DOHH2 (cell line): Measurements from ENCODE around the gene DYNC1LI1.

Experiments used
- H3F3A ChIP-seq: fragments of 200-600 bp; sonication (generic), shearing (Covaris generic); 2 replicates; pipeline ENCODE4 v1.6.0; 2016; ENCODE audit warnings: antibody characterized with exemption, mild to moderate bottlenecking; ENCODE audit not compliant: control insufficient read depth, insufficient read depth
- H3K27ac ChIP-seq: fragments of 200-600 bp; sonication (generic); 2 replicates; pipeline ENCODE4 v1.5.1; 2014; ENCODE audit warnings: low read depth, mild to moderate bottlenecking, low read length, moderate library complexity
- H3K27me3 ChIP-seq: fragments of 200-600 bp; sonication (generic); 2 replicates; pipeline ENCODE4 v1.6.1; 2014; ENCODE audit warnings: mild to moderate bottlenecking, low read length, mixed read lengths; ENCODE audit not compliant: control insufficient read depth
- H3K36me3 ChIP-seq: fragments of 200-600 bp; sonication (generic); 2 replicates; pipeline ENCODE4 v1.6.1; 2014; ENCODE audit warnings: mild to moderate bottlenecking, low read length, moderate library complexity, mixed read lengths; ENCODE audit not compliant: control insufficient read depth
- H3K4me1 ChIP-seq: fragments of 200-600 bp; sonication (generic); 2 replicates; pipeline ENCODE4 v1.6.1; 2014; ENCODE audit warnings: mild to moderate bottlenecking, low read length, mixed read lengths; ENCODE audit not compliant: control insufficient read depth
- H3K4me2 ChIP-seq: fragments of 200-600 bp; sonication (generic); 2 replicates; pipeline ENCODE4 v1.6.0; 2014; ENCODE audit warnings: mild to moderate bottlenecking, low read length, moderate library complexity
- H3K4me3 ChIP-seq: fragments of 200-600 bp; sonication (generic); 2 replicates; pipeline ENCODE4 v1.5.1; 2014; ENCODE audit warnings: mild to moderate bottlenecking, low read length, mixed read lengths
- H3K79me2 ChIP-seq: fragments of 200-600 bp; sonication (generic); 2 replicates; pipeline ENCODE4 v1.6.1; 2014; ENCODE audit warnings: mild to moderate bottlenecking, low read length, mixed read lengths; ENCODE audit not compliant: control insufficient read depth
- H3K9me2 ChIP-seq: fragments of 200-600 bp; sonication (generic); replicated peaks from 2 replicates; pipeline ENCODE4 v1.6.1; 2014; ENCODE audit warnings: mild to moderate bottlenecking, low read length, mixed read lengths; ENCODE audit not compliant: control insufficient read depth
- H3K9me3 ChIP-seq: fragments of 200-600 bp; sonication (generic); 2 replicates; pipeline ENCODE4 v1.6.1; 2014; ENCODE audit warnings: antibody characterized with exemption, low read length, mixed read lengths; ENCODE audit not compliant: control insufficient read depth, insufficient read depth
- H4K20me1 ChIP-seq: fragments of 200-600 bp; sonication (generic); 2 replicates; pipeline ENCODE4 v1.6.0; 2014; ENCODE audit warnings: low read depth, mild to moderate bottlenecking, antibody characterized with exemption, low read length, moderate library complexity; ENCODE audit not compliant: control insufficient read depth, insufficient read depth
- CTCF ChIP-seq: fragments of 200-600 bp; sonication (generic); IDR thresholded peaks from one replicate; pipeline ENCODE4 v1.5.1; 2014; ENCODE audit warnings: antibody characterized with exemption, mild to moderate bottlenecking, low read depth, low read length; ENCODE audit not compliant: poor library complexity, severe bottlenecking
- EZH2phosphoT487 ChIP-seq: fragments of 200-600 bp; sonication (generic); IDR thresholded peaks from 2 replicates; pipeline ENCODE4 v1.6.1; 2017; ENCODE audit warnings: borderline replicate concordance, mild to moderate bottlenecking, antibody characterized with exemption, low read length, moderate library complexity, mixed read lengths

The DYNC1LI1 gene

GRCh38 chr3:32492684-32493436, 77.8 kb downstream of the DYNC1LI1 start:
- TF ChIP-seq EZH2phosphoT487: no peak
- H3K79me2 ChIP-seq: peaks cover 46% of the 10 kb centered on the region
- no peaks in the 10 kb centered on the region for H3K9me2 ChIP-seq
- H3K36me3 ChIP-seq: peaks cover 22% of the 10 kb centered on the region
- no peak overlapping the region for H3K4me2 ChIP-seq
- H3K27me3 ChIP-seq: no peaks in the 10 kb centered on the region
- no peak overlapping the region for H3K27ac ChIP-seq
- peaks cover 16% of the 10 kb centered on the region for H3K4me1 ChIP-seq
- H3K9me3 ChIP-seq: no peaks in the 10 kb centered on the region
- no peak overlapping the region for H3K4me3 ChIP-seq
- no peaks in the 10 kb centered on the region for H3F3A ChIP-seq
- H4K20me1 ChIP-seq: peaks cover 4% of the 10 kb centered on the region; the same call in 1 of the 2 replicates

GRCh38 chr3:32488474-32489008, 82.1 kb downstream of the DYNC1LI1 start:
- TF ChIP-seq CTCF (no peak), EZH2phosphoT487 (no peak)
- H3K27me3 ChIP-seq: no peaks in the 10 kb centered on the region

GRCh38 chr3:32487781-32488473, 82.7 kb downstream of the DYNC1LI1 start:
- no peaks in the 10 kb centered on the region for H3K27me3 ChIP-seq
- peaks cover 1% of the 10 kb centered on the region; the same call in 1 of the 2 replicates for H4K20me1 ChIP-seq
- no peaks in the 10 kb centered on the region for H3K9me2 ChIP-seq
- H3K4me2 ChIP-seq: no peak overlapping the region
- peaks cover 18% of the 10 kb centered on the region; the same call in 1 of the 2 replicates for H3F3A ChIP-seq
- no peak overlapping the region for H3K4me3 ChIP-seq
- H3K4me1 ChIP-seq: peaks cover 20% of the 10 kb centered on the region
- H3K79me2 ChIP-seq: peaks cover 9% of the 10 kb centered on the region
- H3K36me3 ChIP-seq: peaks cover 51% of the 10 kb centered on the region
- no peak overlapping the region for H3K27ac ChIP-seq
- no peaks in the 10 kb centered on the region for H3K9me3 ChIP-seq
- TF ChIP-seq EZH2phosphoT487 (no peak), CTCF (no peak)

More at GRCh38 chr3:32488474-32489008, 82.1 kb downstream of the DYNC1LI1 start:
- H3F3A ChIP-seq: peaks cover 13% of the 10 kb centered on the region; the same call in 1 of the 2 replicates
- peaks cover 4% of the 10 kb centered on the region; the same call in 1 of the 2 replicates for H4K20me1 ChIP-seq
- H3K4me3 ChIP-seq: no peak overlapping the region
- H3K27ac ChIP-seq: no peak overlapping the region
- peaks cover 15% of the 10 kb centered on the region for H3K79me2 ChIP-seq
- H3K9me2 ChIP-seq: no peaks in the 10 kb centered on the region
- no peaks in the 10 kb centered on the region for H3K9me3 ChIP-seq
- no peak overlapping the region for H3K4me2 ChIP-seq
- peaks cover 20% of the 10 kb centered on the region for H3K4me1 ChIP-seq
- peaks cover 48% of the 10 kb centered on the region for H3K36me3 ChIP-seq
